ENCODE measurements around the gene NETO1. TPM values are rescaled to one million over a fixed set of nuclear protein-coding genes. Genes with fewer than 3 reads are reported as not detected.

The NETO1 gene
- polyA plus RNA-seq, 1 donor (not counting 4 experiments of a cell fraction or from before 2014, with no cell fraction given) = 19.2 TPM

- Histone ChIP-seq H3K27me3 (ENCODE audit: control insufficient read depth, extremely low read depth, insufficient read depth, low read length) (no peaks in the 10 kb centered on the region), H4K20me1 (ENCODE audit: control insufficient read depth, extremely low read depth, insufficient read depth, low read length) (no peaks in the 10 kb centered on the region), H3K4me2 (ENCODE audit: control insufficient read depth, extremely low read depth, insufficient read depth, low read depth, low read length) (peak overlapping the region; percentile 20), H3K9me3 (ENCODE audit: control insufficient read depth, low read depth, low read length) (no peaks in the 10 kb centered on the region), H3K4me1 (ENCODE audit: control insufficient read depth, extremely low read depth, insufficient read depth, low read length) (peaks cover 40% of the 10 kb centered on the region), H2AFZ (ENCODE audit: control insufficient read depth, low read length) (no peak overlapping the region), H3K27ac (ENCODE audit: control insufficient read depth, insufficient read depth, low read length) (peak overlapping the region; percentile 69), H3K9me1 (ENCODE audit: control insufficient read depth, extremely low read depth, insufficient read depth, low read length) (no peaks in the 10 kb centered on the region), H3K4me3 (ENCODE audit: control insufficient read depth in 2 of 3, extremely low read depth in 1 of 3, insufficient read depth in 2 of 3, low read depth in 1 of 3, low read length in 3 of 3) (no peak overlapping the region), H3K79me2 (ENCODE audit: control insufficient read depth, insufficient read depth, low read length) (peaks cover 6% of the 10 kb centered on the region), H3K9ac (ENCODE audit: control insufficient read depth, extremely low read depth, insufficient read depth, low read length) (no peak overlapping the region), H3K36me3 (ENCODE audit: control insufficient read depth in 2 of 2, extremely low read depth in 1 of 2, insufficient read depth in 2 of 2, low read length in 2 of 2) (no peaks in the 10 kb centered on the region)
- peak; percentile 84 for FAIRE-seq
- DNase-seq (ENCODE audit: low read depth, low spot score) = peak; percentile 46
- dilution Hi-C loops (cut with MboI; ENCODE audit: extremely low pct_ligation_motif_present, low sequenced_read_pairs) = no loop called here
- TF ChIP-seq EZH2 (IDR thresholded peaks at IDR 0.05; ENCODE audit: low read length) = no peak
- no peak for TF ChIP-seq CTCF (optimal IDR thresholded peaks at IDR 0.05 in 1 of 3, IDR thresholded peaks at IDR 0.05 in 1 of 3, conservative IDR thresholded peaks at IDR 0.05 in 1 of 3; ENCODE audit: extremely low read depth in 1 of 3, insufficient read depth in 2 of 3, low read length in 3 of 3)
Measured at GRCh38 chr18:72849671-72850070, 18.1 kb downstream of the NETO1 start.

- Histone ChIP-seq H3K36me3 (ENCODE audit: control insufficient read depth in 2 of 2, extremely low read depth in 1 of 2, insufficient read depth in 2 of 2, low read length in 2 of 2) (no peaks in the 10 kb centered on the region), H3K9ac (ENCODE audit: control insufficient read depth, extremely low read depth, insufficient read depth, low read length) (peak overlapping the region; percentile 42), H3K27ac (ENCODE audit: control insufficient read depth, insufficient read depth, low read length) (peak overlapping the region; percentile 69), H3K4me3 (ENCODE audit: control insufficient read depth in 2 of 3, extremely low read depth in 1 of 3, insufficient read depth in 2 of 3, low read depth in 1 of 3, low read length in 3 of 3) (peak overlapping the region in 2 of 3 experiments; percentile 47 to 56), H3K4me2 (ENCODE audit: control insufficient read depth, extremely low read depth, insufficient read depth, low read depth, low read length) (peak overlapping the region; percentile 77), H3K9me3 (ENCODE audit: control insufficient read depth, low read depth, low read length) (no peaks in the 10 kb centered on the region), H3K27me3 (ENCODE audit: control insufficient read depth, extremely low read depth, insufficient read depth, low read length) (no peaks in the 10 kb centered on the region), H3K9me1 (ENCODE audit: control insufficient read depth, extremely low read depth, insufficient read depth, low read length) (no peaks in the 10 kb centered on the region), H3K4me1 (ENCODE audit: control insufficient read depth, extremely low read depth, insufficient read depth, low read length) (peaks cover 40% of the 10 kb centered on the region), H2AFZ (ENCODE audit: control insufficient read depth, low read length) (peak overlapping the region; percentile 74), H3K79me2 (ENCODE audit: control insufficient read depth, insufficient read depth, low read length) (peaks cover 6% of the 10 kb centered on the region), H4K20me1 (ENCODE audit: control insufficient read depth, extremely low read depth, insufficient read depth, low read length) (no peaks in the 10 kb centered on the region)
- dilution Hi-C loops (cut with MboI; ENCODE audit: extremely low pct_ligation_motif_present, low sequenced_read_pairs) = no loop called here
- peak; percentile 55 for DNase-seq (ENCODE audit: low read depth, low spot score)
- FAIRE-seq = peak; percentile 95
- no peak for TF ChIP-seq EZH2 (IDR thresholded peaks at IDR 0.05; ENCODE audit: low read length)
- TF ChIP-seq CTCF (optimal IDR thresholded peaks at IDR 0.05 in 1 of 3, IDR thresholded peaks at IDR 0.05 in 1 of 3, conservative IDR thresholded peaks at IDR 0.05 in 1 of 3; ENCODE audit: extremely low read depth in 1 of 3, insufficient read depth in 2 of 3, low read length in 3 of 3) = no peak
Measured at GRCh38 chr18:72848503-72849237, 19.1 kb downstream of the NETO1 start.
